Esophagus squamous epithelium (tissue), 5 donors: ENCODE data around the gene BCL7C. TPM values are rescaled to one million over a fixed set of nuclear protein-coding genes. Genes with fewer than 3 reads are reported as not detected.

Experiments
- DNase-seq: peaks from one replicate; lab custom pipeline; 2025; lab: John Stamatoyannopoulos, UW
- H3K27ac ChIP-seq, 4 donors: fragments of 200-600 bp; sonication (generic); one replicate each; pipeline ENCODE4 v1.5.1; 2016 to 2019; ENCODE audit warnings: mild to moderate bottlenecking in 1 of 4
- H3K27me3 ChIP-seq, 4 donors: fragments of 200-600 bp; sonication (generic); 1 replicate in 3 of 4; 2 replicates in 1 of 4; pipeline versions ENCODE4 v1.5.1 to v1.6.0; 2017 to 2021; ENCODE audit warnings: antibody characterized with exemption in 1 of 4
- H3K36me3 ChIP-seq, 3 donors: fragments of 200-600 bp; sonication (generic); one replicate each; pipeline ENCODE4 v1.5.1; 2016 to 2019
- H3K4me1 ChIP-seq, 3 donors: fragments of 200-600 bp; sonication (generic); one replicate each; pipeline ENCODE4 v1.5.1; 2017 to 2019
- H3K4me3 ChIP-seq, 4 donors: fragments of 200-600 bp; sonication (generic); 1 replicate in 3 of 4; 2 replicates in 1 of 4; pipeline ENCODE4 v1.5.1; 2016 to 2019; ENCODE audit warnings: mild to moderate bottlenecking in 2 of 4, moderate library complexity in 1 of 4
- H3K9me3 ChIP-seq, 3 donors: fragments of 200-600 bp; sonication (generic); one replicate each; pipeline ENCODE4 v1.5.1; 2016 to 2019
- CTCF ChIP-seq, 6 experiments: fragments of 450-650 bp in 4 of 6; fragments of 200-600 bp in 2 of 6; sonication (generic) in 2 of 6; IDR thresholded peaks; one replicate each; pipeline ENCODE4 v1.5.1; 2016 to 2019; ENCODE audit warnings: antibody characterized with exemption in 6 of 6, mild to moderate bottlenecking in 4 of 6, moderate library complexity in 4 of 6
- POLR2A ChIP-seq, 4 donors: fragments of 450-650 bp; IDR thresholded peaks; one replicate each; pipeline ENCODE4 v1.6.1; 2017; ENCODE audit warnings: antibody characterized with exemption in 4 of 4, mild to moderate bottlenecking in 4 of 4, moderate library complexity in 3 of 4
- WGBS, 2 donors: methylation state at CpG; one replicate each; pipeline ENCODE4 v1.1.5; 2018; 5-methylcytosine and 5-hydroxymethylcytosine counted together
- intact Hi-C: fragments of 100-400 bp; cut with DNase I; formaldehyde crosslinking; loops from one replicate; pipeline ENCODE4 v1.15.0; 2022
- total RNA-seq, 4 donors: library from RNA; depleted of rRNA; stranded (reverse); fragments of >200 nt; gene quantifications; one replicate each; pipeline ENCODE4 v1.1.0, GENCODE V29; 2016
- donor health status: DM: yes; HTN: yes; CAD: no.

Gene BCL7C
- total RNA-seq, 4 donors from 2014 or later = 16.2 to 41.4 (median 25.8) TPM

GRCh38 chr16:30884760-30885159 lies 9.1 kb downstream of the BCL7C start:
- WGBS, 2 donors = 76 to 78% methylated on average over 3 of the region's 3 CpGs
- no peak for DNase-seq

GRCh38 chr16:30882429-30883310 lies 11.2 kb downstream of the BCL7C start:
- intact Hi-C loops = no loop called here
- H3K27ac ChIP-seq = no peak overlapping the region
- TF ChIP-seq CTCF (IDR thresholded peaks at IDR 0.05) (no peak), POLR2A (IDR thresholded peaks at IDR 0.05) (no peak)
- no peaks in the 10 kb centered on the region for H3K27me3 ChIP-seq
- H3K4me1 ChIP-seq = peaks cover 0 to 5% (median 3%) of the 10 kb centered on the region in 3 donors
- peaks cover 0 to 89% (median 0%) of the 10 kb centered on the region in 3 donors for H3K36me3 ChIP-seq
- DNase-seq = no peak
- no peak overlapping the region for H3K4me3 ChIP-seq
- H3K9me3 ChIP-seq = no peaks in the 10 kb centered on the region
- WGBS, 2 donors = 70 to 79% methylated on average over 3 to 4 of the region's 4 CpGs

More at GRCh38 chr16:30884760-30885159, 9.1 kb downstream of the BCL7C start:
- H3K36me3 ChIP-seq = peaks cover 0 to 92% (median 7%) of the 10 kb centered on the region in 3 donors
- peaks cover 0 to 3% (median 0%) of the 10 kb centered on the region in 3 donors for H3K4me1 ChIP-seq
- intact Hi-C loops = no loop called here
- no peak overlapping the region for H3K4me3 ChIP-seq
- no peaks in the 10 kb centered on the region for H3K27me3 ChIP-seq
- H3K27ac ChIP-seq = no peak overlapping the region
- no peaks in the 10 kb centered on the region for H3K9me3 ChIP-seq
- TF ChIP-seq CTCF (IDR thresholded peaks at IDR 0.05) (no peak), POLR2A (IDR thresholded peaks at IDR 0.05) (no peak)

- whole genome bisulfite sequencing, 2 donors = 68 to 84% methylated on average over 4 to 5 of the region's 5 CpGs
- H3K4me1 ChIP-seq = peaks cover 16 to 43% (median 23%) of the 10 kb centered on the region in 3 donors
Measured at GRCh38 chr16:30876867-30877266, 17.0 kb downstream of the BCL7C start.

GRCh38 chr16:30875871-30876801 lies 17.7 kb downstream of the BCL7C start:
- Histone ChIP-seq H3K4me1 (peaks cover 16 to 43% (median 20%) of the 10 kb centered on the region in 3 donors), H3K36me3 (peaks cover 0 to 37% (median 0%) of the 10 kb centered on the region in 3 donors), H3K27me3 (no peaks in the 10 kb centered on the region), H3K4me3 (peak overlapping the region; percentile 79 to 92 (median 87)), H3K27ac (peak overlapping the region; percentile 92 to 96 (median 94)), H3K9me3 (no peaks in the 10 kb centered on the region)
- TF ChIP-seq POLR2A (IDR thresholded peaks at IDR 0.05) (no peak), CTCF (IDR thresholded peaks at IDR 0.05) (no peak)
- intact Hi-C loops = no loop called here
- DNase-seq = no peak
- 6 to 8% methylated on average over 6 to 11 of the region's 12 CpGs for WGBS, 2 donors

More at GRCh38 chr16:30876867-30877266, 17.0 kb downstream of the BCL7C start:
- intact Hi-C loops = no loop called here
- Histone ChIP-seq H3K27ac (peak overlapping the region; percentile 41 to 96 (median 94)), H3K36me3 (peaks cover 0 to 42% (median 0%) of the 10 kb centered on the region in 3 donors), H3K4me3 (peak overlapping the region in 3 of 4 donors; percentile 79 to 92 (median 85)), H3K9me3 (no peaks in the 10 kb centered on the region), H3K27me3 (no peaks in the 10 kb centered on the region)
- DNase-seq = no peak
- TF ChIP-seq CTCF (IDR thresholded peaks at IDR 0.05) = no peak
- no peak for TF ChIP-seq POLR2A (IDR thresholded peaks at IDR 0.05)
